Mononuclear cell (primary cell): ENCODE data around the gene NEO1. TPM values are rescaled to one million over a fixed set of nuclear protein-coding genes. Genes with fewer than 3 reads are reported as not detected.

ENCODE experiments used
- H3K27me3 ChIP-seq: 2 replicates; pipeline ENCODE4 v1.6.0; 2011; ENCODE audit warnings: low read length, control low read depth; ENCODE audit not compliant: insufficient read depth
- H3K4me1 ChIP-seq: 2 replicates; pipeline ENCODE4 v1.5.1; 2011; ENCODE audit warnings: mild to moderate bottlenecking, low read length, control low read depth; ENCODE audit not compliant: insufficient read depth
- H3K4me3 ChIP-seq: 2 replicates; pipeline ENCODE4 v1.5.1; 2011; ENCODE audit warnings: mild to moderate bottlenecking, low read length, moderate library complexity
- H3K9me3 ChIP-seq: 2 replicates; pipeline ENCODE4 v1.5.1; 2011; ENCODE audit warnings: low read depth, mild to moderate bottlenecking, control low read depth, low read length
- total RNA-seq: library from RNA; depleted of rRNA; stranded (reverse); fragments of >200 nt; gene quantifications from one replicate; pipeline ENCODE4 v1.2.3, GENCODE V29; 2012

Gene NEO1
- total RNA-seq, 1 donor: 9.6 TPM

DNA sequence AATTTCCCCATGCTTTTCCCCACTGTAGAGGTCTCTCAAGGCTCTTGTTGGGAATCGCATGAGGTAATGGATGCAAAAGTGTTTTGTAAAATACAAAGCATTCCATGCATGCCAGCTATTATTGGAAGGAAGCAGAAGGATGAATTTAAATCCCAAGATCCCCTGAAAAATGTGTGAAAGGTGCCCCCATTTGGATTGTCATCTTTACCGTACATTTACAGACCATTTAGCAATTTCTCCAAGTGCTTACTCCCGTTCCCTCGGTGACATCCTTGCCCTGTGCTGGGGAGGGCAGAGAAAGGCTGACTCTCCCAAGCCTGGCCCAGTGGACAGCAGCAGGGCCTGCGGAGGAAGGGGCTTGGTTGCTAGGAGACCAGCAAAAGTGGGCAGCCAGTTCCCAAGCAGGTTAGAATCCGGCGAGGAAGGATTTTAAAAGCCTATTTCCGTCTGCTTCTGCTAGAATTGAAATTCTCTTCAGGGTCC, 31.1 kb upstream of the NEO1 start:
- Histone ChIP-seq H3K9me3 (no peaks in the 10 kb centered on the region), H3K4me1 (no peaks in the 10 kb centered on the region), H3K27me3 (peaks cover 16% of the 10 kb centered on the region), H3K4me3 (no peak overlapping the region)

DNA sequence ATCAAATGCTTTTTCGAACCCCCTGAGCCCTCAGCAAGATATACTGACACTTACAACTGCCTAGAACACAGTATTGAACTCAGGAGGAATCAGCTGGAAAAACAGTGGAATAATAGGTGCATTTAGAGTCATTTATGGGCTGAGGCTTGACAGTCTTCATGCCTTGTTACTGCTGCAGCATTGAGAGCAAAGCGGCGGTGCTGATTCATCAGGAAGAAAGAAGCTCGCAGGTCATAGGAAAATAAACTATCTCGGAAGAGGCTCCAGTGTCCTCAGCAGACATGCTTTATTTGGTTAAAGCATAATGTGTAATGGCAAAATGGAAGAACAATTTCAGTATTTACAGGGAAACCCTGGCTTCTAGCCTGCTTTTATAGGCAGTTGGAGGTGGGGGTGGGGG, 30.1 kb upstream of the NEO1 start:
- H3K4me1 ChIP-seq: no peaks in the 10 kb centered on the region
- peaks cover 16% of the 10 kb centered on the region for H3K27me3 ChIP-seq
- H3K4me3 ChIP-seq: no peak overlapping the region
- H3K9me3 ChIP-seq: no peaks in the 10 kb centered on the region

DNA sequence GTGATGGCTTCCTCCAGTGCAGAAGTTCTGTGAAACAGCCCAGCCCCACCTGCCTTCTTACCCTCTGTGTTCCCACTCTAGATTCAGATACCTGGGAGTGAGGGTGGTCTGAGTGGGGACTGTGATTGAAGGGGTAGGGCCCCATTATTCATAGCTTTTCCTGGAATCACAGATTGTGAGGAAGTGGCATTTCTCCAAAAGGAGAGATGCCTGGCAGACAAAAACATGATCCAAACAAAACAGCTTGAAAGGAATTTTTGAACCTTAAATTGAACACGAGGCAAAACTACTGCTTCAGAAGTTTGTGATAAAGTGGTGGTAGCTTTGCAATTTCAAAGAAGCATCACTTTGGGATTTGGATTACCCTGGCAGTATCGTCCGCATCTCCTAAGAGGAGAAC, 29.2 kb upstream of the NEO1 start:
- H3K4me3 ChIP-seq: no peak overlapping the region
- H3K27me3 ChIP-seq: peaks cover 16% of the 10 kb centered on the region
- no peaks in the 10 kb centered on the region for H3K9me3 ChIP-seq
- H3K4me1 ChIP-seq: no peaks in the 10 kb centered on the region

DNA sequence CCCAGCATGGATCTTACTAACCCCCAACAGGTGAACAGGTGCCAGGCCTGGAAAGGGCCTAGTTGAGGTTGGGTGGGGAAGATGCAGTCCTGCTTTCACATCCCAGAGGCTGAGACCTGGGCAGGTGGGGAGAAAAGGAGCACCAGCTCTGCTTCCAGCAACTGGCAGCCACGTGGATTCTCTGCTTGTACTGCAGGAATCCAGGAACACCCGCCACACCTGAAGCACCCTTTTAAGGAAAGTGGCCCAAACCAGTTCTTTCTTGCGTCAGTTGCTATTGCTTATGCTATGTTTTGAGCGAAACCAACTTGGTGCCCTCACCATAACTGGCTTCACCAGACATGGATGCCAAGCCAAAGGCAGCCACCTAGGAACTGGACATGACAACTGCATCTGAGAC, 28.1 kb upstream of the NEO1 start:
- Histone ChIP-seq H3K9me3 (no peaks in the 10 kb centered on the region), H3K27me3 (peaks cover 19% of the 10 kb centered on the region), H3K4me3 (no peak overlapping the region), H3K4me1 (no peaks in the 10 kb centered on the region)

GRCh38 chr15:73026511-73027054, 25.7 kb upstream of the NEO1 start:
- Histone ChIP-seq H3K27me3 (peaks cover 15% of the 10 kb centered on the region), H3K9me3 (no peaks in the 10 kb centered on the region), H3K4me1 (no peaks in the 10 kb centered on the region), H3K4me3 (no peak overlapping the region)

DNA sequence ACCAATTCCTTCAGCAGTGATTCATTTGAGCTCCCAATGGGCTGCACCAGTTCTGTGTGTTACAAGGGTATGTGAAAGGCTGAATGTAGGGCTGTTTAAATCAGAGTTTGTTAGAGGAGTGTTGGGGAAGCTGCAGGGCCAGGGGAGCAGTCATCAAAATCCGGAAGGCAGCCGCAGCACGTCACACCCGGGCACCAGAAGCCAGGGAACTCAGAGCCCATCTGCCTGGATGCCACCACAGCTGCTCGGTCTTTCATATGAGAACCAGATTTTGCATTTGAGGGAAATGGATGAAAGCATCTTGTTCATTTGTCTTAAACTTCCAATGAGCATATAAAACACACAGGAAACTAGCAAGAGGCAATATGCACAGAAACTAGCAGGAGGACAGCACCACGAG, 24.2 kb upstream of the NEO1 start:
- Histone ChIP-seq H3K4me3 (no peak overlapping the region), H3K9me3 (no peaks in the 10 kb centered on the region), H3K27me3 (peaks cover 15% of the 10 kb centered on the region), H3K4me1 (no peaks in the 10 kb centered on the region)

DNA sequence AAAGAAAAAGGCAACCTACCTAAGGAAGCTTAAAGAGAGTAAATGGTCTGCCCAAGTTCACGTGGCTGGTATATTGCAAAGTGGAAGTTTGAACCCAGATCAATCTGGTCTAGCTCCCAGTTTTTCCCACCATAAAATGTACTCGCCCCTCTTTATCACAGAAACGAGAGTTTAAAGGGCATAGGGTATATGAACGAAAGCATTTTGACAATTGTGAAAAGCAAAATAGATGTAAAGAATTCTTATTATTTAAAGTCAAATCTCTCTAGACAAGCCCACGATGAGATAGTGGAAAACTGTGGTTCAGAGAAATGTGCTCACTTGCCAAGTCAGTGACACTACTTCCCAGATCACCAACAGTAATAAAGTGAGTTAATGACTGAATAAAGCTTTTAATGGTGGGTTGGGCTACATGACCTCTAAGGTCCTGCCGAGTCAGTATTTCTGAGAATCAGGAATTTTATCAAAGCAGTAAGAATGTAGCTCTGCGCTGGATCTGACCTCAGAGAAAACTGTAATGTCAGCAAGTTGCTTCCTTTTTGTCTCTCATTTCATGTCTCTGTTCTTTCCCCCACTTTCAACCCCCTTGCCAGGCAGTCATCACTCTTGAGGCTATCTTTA, 23.3 kb upstream of the NEO1 start:
- no peaks in the 10 kb centered on the region for H3K9me3 ChIP-seq
- no peaks in the 10 kb centered on the region for H3K4me1 ChIP-seq
- H3K27me3 ChIP-seq: peaks cover 15% of the 10 kb centered on the region
- no peak overlapping the region for H3K4me3 ChIP-seq

DNA sequence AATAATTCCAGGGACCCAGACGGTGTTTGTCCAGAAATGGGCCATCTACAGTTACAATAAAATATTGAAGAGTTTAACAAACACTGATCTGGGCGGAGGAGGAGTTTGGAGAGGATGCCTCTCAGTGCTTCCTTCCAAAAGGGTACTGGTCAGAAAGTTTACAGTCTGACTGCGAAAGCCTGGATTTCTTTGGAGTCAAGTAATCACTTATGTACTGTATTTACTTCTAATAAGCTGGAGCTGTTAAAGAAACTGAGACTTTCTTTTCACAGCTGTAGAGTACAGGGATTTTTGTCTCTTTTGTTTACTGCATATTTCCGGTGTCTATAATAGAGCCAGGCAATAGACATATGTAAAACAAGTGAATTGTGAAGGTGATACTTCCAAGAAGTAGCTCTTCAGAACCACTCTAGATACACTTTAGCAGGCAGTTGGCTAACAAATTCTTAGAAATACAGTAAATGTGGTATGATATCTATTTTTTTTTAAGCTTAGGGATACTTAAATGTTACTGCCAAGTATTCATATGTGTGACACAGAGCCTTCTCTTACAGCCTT, 22.1 kb upstream of the NEO1 start:
- Histone ChIP-seq H3K4me1 (no peaks in the 10 kb centered on the region), H3K4me3 (no peak overlapping the region), H3K27me3 (peaks cover 15% of the 10 kb centered on the region), H3K9me3 (no peaks in the 10 kb centered on the region)

GRCh38 chr15:73031648-73032047, 20.6 kb upstream of the NEO1 start:
- H3K9me3 ChIP-seq: no peaks in the 10 kb centered on the region
- peaks cover 15% of the 10 kb centered on the region for H3K27me3 ChIP-seq
- H3K4me1 ChIP-seq: no peaks in the 10 kb centered on the region
- no peak overlapping the region for H3K4me3 ChIP-seq

GRCh38 chr15:73033611-73034010, 18.7 kb upstream of the NEO1 start:
- peaks cover 21% of the 10 kb centered on the region for H3K27me3 ChIP-seq
- no peaks in the 10 kb centered on the region for H3K4me1 ChIP-seq
- no peak overlapping the region for H3K4me3 ChIP-seq
- no peaks in the 10 kb centered on the region for H3K9me3 ChIP-seq

GRCh38 chr15:73034221-73034620, 18.0 kb upstream of the NEO1 start:
- Histone ChIP-seq H3K4me1 (no peaks in the 10 kb centered on the region), H3K27me3 (peaks cover 22% of the 10 kb centered on the region), H3K4me3 (no peak overlapping the region), H3K9me3 (no peaks in the 10 kb centered on the region)

DNA sequence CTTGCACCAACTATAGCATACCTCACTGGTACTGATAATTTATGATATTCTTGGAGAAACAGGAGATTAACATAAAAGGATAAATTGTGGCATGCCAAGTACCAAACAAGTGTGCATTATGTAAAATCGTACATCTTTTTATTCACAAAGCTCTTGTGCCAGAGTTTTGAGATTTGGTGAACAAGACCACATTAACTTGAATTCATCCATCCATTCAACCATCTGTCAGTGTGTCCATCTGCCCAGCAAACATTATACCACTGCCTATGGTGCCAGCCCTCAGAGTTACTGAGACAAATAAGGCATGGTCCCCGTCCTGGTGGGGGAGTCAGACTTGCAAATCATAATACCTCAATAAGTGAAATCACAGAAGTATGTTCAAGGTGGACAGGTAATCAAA, 17.0 kb upstream of the NEO1 start:
- Histone ChIP-seq H3K4me3 (no peak overlapping the region), H3K4me1 (no peaks in the 10 kb centered on the region), H3K27me3 (peaks cover 18% of the 10 kb centered on the region), H3K9me3 (no peaks in the 10 kb centered on the region)

GRCh38 chr15:73038220-73038619, 14.0 kb upstream of the NEO1 start:
- Histone ChIP-seq H3K4me1 (no peaks in the 10 kb centered on the region), H3K4me3 (no peak overlapping the region), H3K9me3 (no peaks in the 10 kb centered on the region), H3K27me3 (peaks cover 13% of the 10 kb centered on the region)

DNA sequence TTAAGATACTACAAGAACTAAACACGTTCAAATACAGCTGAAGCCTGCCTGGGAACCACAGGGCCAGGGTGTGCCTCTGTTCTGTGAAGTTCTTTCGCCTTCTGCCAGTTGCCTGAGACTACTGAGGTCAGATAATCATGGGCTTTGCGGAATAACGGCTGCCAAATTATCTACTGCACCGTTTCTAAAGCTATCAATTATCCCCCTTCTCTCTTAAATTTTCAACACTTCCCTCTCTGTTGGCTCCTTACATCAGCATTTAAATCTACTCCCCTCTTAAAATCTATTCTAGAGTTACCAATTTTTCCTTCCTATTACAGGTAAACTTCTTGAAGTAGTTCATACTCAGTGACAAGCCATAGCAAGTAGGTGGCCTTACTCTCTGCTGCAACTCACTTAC, 6.2 kb upstream of the NEO1 start:
- peaks cover 32% of the 10 kb centered on the region for H3K27me3 ChIP-seq
- H3K4me1 ChIP-seq: no peaks in the 10 kb centered on the region
- no peak overlapping the region for H3K4me3 ChIP-seq
- no peaks in the 10 kb centered on the region for H3K9me3 ChIP-seq

DNA sequence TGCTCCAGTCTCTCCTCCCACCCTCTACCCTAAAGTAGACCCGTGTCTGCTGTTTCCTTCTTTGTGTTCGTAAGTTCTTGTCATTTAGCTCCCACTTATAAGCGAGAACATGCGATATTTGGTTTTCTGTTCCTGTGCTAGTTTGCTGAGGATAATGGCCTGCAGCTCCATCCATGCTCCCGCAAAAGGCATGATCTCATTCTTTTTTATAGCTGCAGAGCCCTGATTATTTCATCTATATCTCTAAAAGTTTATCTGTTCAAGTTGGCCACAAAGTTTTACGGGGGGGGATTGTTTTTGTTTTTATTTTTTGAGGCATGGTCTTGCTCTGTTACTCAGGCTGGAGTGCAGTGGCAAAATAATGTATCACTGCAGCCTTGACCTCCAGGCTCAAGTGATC, 4.4 kb upstream of the NEO1 start:
- peaks cover 35% of the 10 kb centered on the region for H3K27me3 ChIP-seq
- H3K4me1 ChIP-seq: peaks cover 3% of the 10 kb centered on the region
- H3K4me3 ChIP-seq: no peak overlapping the region
- H3K9me3 ChIP-seq: no peaks in the 10 kb centered on the region
